ENCODE results near the gene BTBD1. TPM values are rescaled to one million over a fixed set of nuclear protein-coding genes. Genes with fewer than 3 reads are reported as not detected.

BTBD1 gene
- total and polyA plus RNA-seq, 2 experiments from 2014 or later, result 43.8 to 91.0 TPM

- WGBS (ENCODE audit: low lambda C conversion rate, missing lambda C conversion rate), result 87% methylated on average over 2 of the region's 2 CpGs
- H3K4me2 ChIP-seq, result no peak overlapping the region
- H3K79me2 ChIP-seq, result no peaks in the 10 kb centered on the region
- H4K20me1 ChIP-seq (ENCODE audit: insufficient read depth, poor library complexity, severe bottlenecking), result no peaks in the 10 kb centered on the region
- no peak overlapping the region for H2AFZ ChIP-seq
- H3K9me2 ChIP-seq (replicated peaks; ENCODE audit: insufficient read depth), result no peaks in the 10 kb centered on the region
- peaks cover 66% of the 10 kb centered on the region for H3K27me3 ChIP-seq
- H3K9me3 ChIP-seq (ENCODE audit: low read depth), result no peaks in the 10 kb centered on the region
- no peak for TF ChIP-seq EZH2phosphoT487 (IDR thresholded peaks at IDR 0.05; ENCODE audit: low read depth, severe bottlenecking, unreplicated experiment)
- TF ChIP-seq CTCF (IDR thresholded peaks at IDR 0.05; ENCODE audit: poor library complexity), result no peak
- TF ChIP-seq EZH2 (IDR thresholded peaks at IDR 0.05; ENCODE audit: borderline replicate concordance), result no peak
- DNase-seq (ENCODE audit: low spot score), result no peak
- H3K4me1 ChIP-seq (ENCODE audit: insufficient read depth), result no peaks in the 10 kb centered on the region
- no peak overlapping the region for H3K4me3 ChIP-seq
- H3K36me3 ChIP-seq (replicated peaks; ENCODE audit: insufficient read depth, low read depth), result no peaks in the 10 kb centered on the region
- H3K27ac ChIP-seq, result no peak overlapping the region
These were observed 35.3 kb upstream of the BTBD1 start for GRCh38 chr15:83102346-83102745.

GRCh38 chr15:83100097-83100646 is 33.1 kb upstream of the BTBD1 start:
- Histone ChIP-seq H3K9me3 (ENCODE audit: low read depth) (no peaks in the 10 kb centered on the region), H3K9me2 (replicated peaks; ENCODE audit: insufficient read depth) (no peaks in the 10 kb centered on the region), H3K4me1 (ENCODE audit: insufficient read depth) (no peaks in the 10 kb centered on the region), H3K27ac (no peak overlapping the region), H3K4me2 (no peak overlapping the region), H2AFZ (no peak overlapping the region), H3K79me2 (no peaks in the 10 kb centered on the region), H4K20me1 (ENCODE audit: insufficient read depth, poor library complexity, severe bottlenecking) (no peaks in the 10 kb centered on the region), H3K4me3 (no peak overlapping the region), H3K36me3 (replicated peaks; ENCODE audit: insufficient read depth, low read depth) (no peaks in the 10 kb centered on the region), H3K27me3 (peaks cover 57% of the 10 kb centered on the region)
- no peak for DNase-seq (ENCODE audit: low spot score)
- TF ChIP-seq EZH2 (IDR thresholded peaks at IDR 0.05; ENCODE audit: borderline replicate concordance) (no peak), EZH2phosphoT487 (IDR thresholded peaks at IDR 0.05; ENCODE audit: low read depth, severe bottlenecking, unreplicated experiment) (no peak), CTCF (IDR thresholded peaks at IDR 0.05; ENCODE audit: poor library complexity) (no peak)
- 96% methylated on average over 2 of the region's 2 CpGs for WGBS (ENCODE audit: low lambda C conversion rate, missing lambda C conversion rate)

- no peak overlapping the region for H3K4me3 ChIP-seq
- 85% methylated on average over 2 of the region's 2 CpGs for WGBS (ENCODE audit: low lambda C conversion rate, missing lambda C conversion rate)
- H3K4me1 ChIP-seq (ENCODE audit: insufficient read depth), result no peaks in the 10 kb centered on the region
- TF ChIP-seq EZH2phosphoT487 (IDR thresholded peaks at IDR 0.05; ENCODE audit: low read depth, severe bottlenecking, unreplicated experiment) (no peak), CTCF (IDR thresholded peaks at IDR 0.05; ENCODE audit: poor library complexity) (no peak), EZH2 (IDR thresholded peaks at IDR 0.05; ENCODE audit: borderline replicate concordance) (no peak)
- no peaks in the 10 kb centered on the region for H3K79me2 ChIP-seq
- H4K20me1 ChIP-seq (ENCODE audit: insufficient read depth, poor library complexity, severe bottlenecking), result no peaks in the 10 kb centered on the region
- H3K27me3 ChIP-seq, result peaks cover 56% of the 10 kb centered on the region
- no peak overlapping the region for H3K4me2 ChIP-seq
- no peaks in the 10 kb centered on the region for H3K9me2 ChIP-seq (replicated peaks; ENCODE audit: insufficient read depth)
- no peaks in the 10 kb centered on the region for H3K9me3 ChIP-seq (ENCODE audit: low read depth)
- DNase-seq (ENCODE audit: low spot score), result no peak
- no peak overlapping the region for H3K27ac ChIP-seq
- no peak overlapping the region for H2AFZ ChIP-seq
- H3K36me3 ChIP-seq (replicated peaks; ENCODE audit: insufficient read depth, low read depth), result no peaks in the 10 kb centered on the region
These were observed 32.2 kb upstream of the BTBD1 start for GRCh38 chr15:83099290-83099689.

DNA sequence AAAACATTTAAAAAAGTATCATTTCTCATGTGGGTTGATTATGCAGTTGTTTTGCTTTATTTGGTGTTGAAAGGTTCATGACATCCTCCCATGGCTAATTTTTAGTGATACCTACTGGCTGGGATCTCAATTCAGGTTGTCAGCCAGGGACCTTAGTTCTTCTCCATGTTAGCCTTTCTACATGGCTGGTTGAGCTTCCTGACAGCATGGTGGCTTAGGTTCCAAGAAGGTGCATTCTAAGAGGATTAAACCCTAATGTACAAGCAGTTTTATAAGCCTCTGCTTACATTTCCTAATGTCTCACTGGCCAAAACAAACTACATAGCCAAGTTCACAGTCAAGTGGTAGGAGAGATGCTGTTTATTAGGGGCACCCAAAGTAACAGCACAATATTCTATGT is 31.0 kb upstream of the BTBD1 start:
- no peak overlapping the region for H3K4me2 ChIP-seq
- peaks cover 50% of the 10 kb centered on the region for H3K27me3 ChIP-seq
- TF ChIP-seq EZH2phosphoT487 (IDR thresholded peaks at IDR 0.05; ENCODE audit: low read depth, severe bottlenecking, unreplicated experiment) (no peak), CTCF (IDR thresholded peaks at IDR 0.05; ENCODE audit: poor library complexity) (no peak), EZH2 (IDR thresholded peaks at IDR 0.05; ENCODE audit: borderline replicate concordance) (no peak)
- DNase-seq (ENCODE audit: low spot score), result no peak
- H4K20me1 ChIP-seq (ENCODE audit: insufficient read depth, poor library complexity, severe bottlenecking), result no peaks in the 10 kb centered on the region
- H3K27ac ChIP-seq, result no peak overlapping the region
- no peak overlapping the region for H2AFZ ChIP-seq
- H3K4me1 ChIP-seq (ENCODE audit: insufficient read depth), result no peaks in the 10 kb centered on the region
- H3K4me3 ChIP-seq, result no peak overlapping the region
- no peaks in the 10 kb centered on the region for H3K9me2 ChIP-seq (replicated peaks; ENCODE audit: insufficient read depth)
- no peaks in the 10 kb centered on the region for H3K79me2 ChIP-seq
- no peaks in the 10 kb centered on the region for H3K9me3 ChIP-seq (ENCODE audit: low read depth)
- no peaks in the 10 kb centered on the region for H3K36me3 ChIP-seq (replicated peaks; ENCODE audit: insufficient read depth, low read depth)

All from hepatocyte (in vitro differentiated cells).